K562 (cell line): ENCODE results near the gene SH2D3A. TPM values are rescaled to one million over a fixed set of nuclear protein-coding genes. Genes with fewer than 3 reads are reported as not detected.

Experiments
- ATAC-seq: fragments of 200-7000 bp; cut with Tn5 transposase; 3 replicates; pipeline ENCODE4 v1.9.1; 2020; ENCODE audit warnings: moderate library complexity
- BruUV-seq: library from RNA; stranded (reverse); fragments of 400-500 nt; replicated peaks from 2 replicates; lab custom pipeline; 2021; lab: Mats Ljungman, UMichigan
- CTCF ChIA-PET: fragments of 300-600 bp; formaldehyde crosslinking; extraction: SDS; loops from one replicate; lab custom pipeline; 2021; ENCODE audit warnings: low intra/inter-chr PET ratio; lab: Yijun Ruan, JAX
- POLR2A ChIA-PET: fragments of 300-600, 350-650 bp; sonication (Branson Sonifier 250); formaldehyde crosslinking; extraction: SDS; loops from one replicate; lab custom pipeline; 2021; ENCODE audit warnings: antibody characterized with exemption, inconsistent platforms; lab: Yijun Ruan, JAX
- DNase-seq, 4 experiments: peaks; one replicate each; pipeline versions ENCODE4 v3.0.0 to v3.0.0-alpha.2; 2011 to 2018; ENCODE audit warnings: low spot score in 3 of 4, mixed read lengths in 3 of 4; ENCODE audit errors: extremely low read depth in 1 of 4
- FAIRE-seq: peaks from 2 replicates; lab custom pipeline; 2011; peaks lifted over from hg19 to GRCh38; lab: Jason Lieb, UNC
- H2AFZ ChIP-seq: 2 replicates; pipeline ENCODE4 v1.6.0; 2011; ENCODE audit warnings: low read depth, low read length, control low read depth, inconsistent platforms
- H3K27ac ChIP-seq: fragments of 200-600 bp; 3 replicates; pipeline ENCODE4 v1.8.0; 2011; ENCODE audit warnings: low read depth, mild to moderate bottlenecking, control low read depth, inconsistent platforms, low read length, moderate library complexity, mixed read lengths; ENCODE audit errors: extremely low read depth
- H3K27me3 ChIP-seq, 2 experiments: fragments of 300-600 bp in 1 of 2; 2 replicates in 1 of 2; 3 replicates in 1 of 2; pipeline versions ENCODE4 v1.6.0 to v1.8.0; 2011; ENCODE audit warnings: inconsistent platforms in 2 of 2, low read length in 2 of 2, mild to moderate bottlenecking in 1 of 2, mixed read lengths in 1 of 2, moderate library complexity in 1 of 2; ENCODE audit not compliant: control insufficient read depth in 2 of 2, insufficient read depth in 2 of 2
- H3K36me3 ChIP-seq: fragments of 300-600 bp; 3 replicates; pipeline ENCODE4 v1.8.0; 2011; ENCODE audit warnings: mild to moderate bottlenecking, low read length, inconsistent platforms; ENCODE audit not compliant: control insufficient read depth, insufficient read depth
- H3K4me1 ChIP-seq, 2 experiments: fragments of 200-600 bp in 1 of 2; replicated peaks in 1 of 2; 2 replicates in 1 of 2; 3 replicates in 1 of 2; pipeline versions ENCODE4 v1.5.1 to v1.8.0; 2011; ENCODE audit warnings: inconsistent platforms in 2 of 2, low read length in 2 of 2, mild to moderate bottlenecking in 1 of 2, mixed read lengths in 1 of 2, moderate library complexity in 1 of 2; ENCODE audit not compliant: control insufficient read depth in 2 of 2, insufficient read depth in 2 of 2
- H3K4me2 ChIP-seq: 2 replicates; pipeline ENCODE4 v1.6.1; 2011; ENCODE audit warnings: low read length, control low read depth, inconsistent platforms, mixed read lengths; ENCODE audit not compliant: insufficient read depth
- H3K4me3 ChIP-seq: fragments of 200-600 bp; sonication (generic), shearing (Covaris generic); 2 replicates; pipeline ENCODE4 v1.5.1; 2016; ENCODE audit warnings: control low read depth, inconsistent platforms
- H3K79me2 ChIP-seq: fragments of 200-600 bp; 3 replicates; pipeline ENCODE4 v1.8.0; 2011; ENCODE audit warnings: low read length, inconsistent platforms; ENCODE audit not compliant: control insufficient read depth, insufficient read depth
- H3K9ac ChIP-seq, 2 experiments: 2 replicates each; pipeline versions ENCODE4 v1.6.0 to v1.6.1; 2011; ENCODE audit warnings: low read depth in 2 of 2, low read length in 2 of 2, control low read depth in 1 of 2, inconsistent platforms in 1 of 2, mild to moderate bottlenecking in 1 of 2, mixed read lengths in 1 of 2; ENCODE audit not compliant: insufficient read depth in 1 of 2
- H3K9me1 ChIP-seq: one replicate; pipeline ENCODE4 v1.6.0; 2011; ENCODE audit warnings: inconsistent platforms, mild to moderate bottlenecking, low read length, moderate library complexity; ENCODE audit not compliant: control insufficient read depth, insufficient read depth
- H3K9me3 ChIP-seq: replicated peaks from 2 replicates; pipeline ENCODE4 v1.5.1; 2011; ENCODE audit warnings: low read depth, low read length, inconsistent platforms; ENCODE audit not compliant: control insufficient read depth, insufficient read depth
- H4K20me1 ChIP-seq: replicated peaks from 2 replicates; pipeline ENCODE4 v1.6.1; 2011; ENCODE audit warnings: low read length, inconsistent platforms, mixed read lengths; ENCODE audit not compliant: control insufficient read depth, insufficient read depth
- CCNT2 ChIP-seq: IDR thresholded peaks from 2 replicates; pipeline ENCODE4 v1.6.1; 2011; ENCODE audit warnings: borderline replicate concordance, low read depth, mild to moderate bottlenecking, moderate library complexity, mixed read lengths, low read length; ENCODE audit not compliant: insufficient read length; ENCODE audit errors: extremely low read depth
- ESRRA ChIP-seq: fragments of 450-650 bp; IDR thresholded peaks from 2 replicates; pipeline ENCODE4 v1.6.1; 2014; ENCODE audit warnings: low read depth, mild to moderate bottlenecking, moderate library complexity, borderline replicate concordance
- HDAC8 ChIP-seq: fragments of 450-650 bp; IDR thresholded peaks from 2 replicates; pipeline ENCODE4 v1.6.1; 2016; ENCODE audit warnings: mild to moderate bottlenecking, missing genetic modification characterization, moderate library complexity, missing compliant biosample characterization
- ILK ChIP-seq: fragments of 450-650 bp; IDR thresholded peaks from 2 replicates; pipeline ENCODE4 v1.6.1; 2016; ENCODE audit warnings: missing genetic modification characterization, low read depth, mild to moderate bottlenecking, missing compliant biosample characterization, moderate library complexity, borderline replicate concordance
- PCBP1 ChIP-seq: fragments of 200-400 bp; formaldehyde crosslinking; IDR thresholded peaks from 2 replicates; pipeline ENCODE4 v1.6.1; 2018; ENCODE audit warnings: mild to moderate bottlenecking, low read depth, low read length; ENCODE audit not compliant: poor library complexity, severe bottlenecking
- SOX6 ChIP-seq: fragments of 450-650 bp; IDR thresholded peaks from 2 replicates; pipeline ENCODE4 v1.6.1; 2014; ENCODE audit warnings: mild to moderate bottlenecking
- SPI1 ChIP-seq: IDR thresholded peaks from 2 replicates; pipeline ENCODE4 v1.6.1; 2011; ENCODE audit warnings: low read depth, low read length, control low read depth, borderline replicate concordance
- TSHZ1 ChIP-seq: fragments of 250-450 bp; sonication (Bioruptor Pico); IDR thresholded peaks from 2 replicates; pipeline ENCODE4 v1.4.0; 2020; ENCODE audit warnings: mild to moderate bottlenecking, moderate library complexity
- ZBTB40 ChIP-seq, 2 experiments: fragments of 450-650 bp in 1 of 2; sonication (generic) in 1 of 2; formaldehyde crosslinking in 1 of 2; IDR thresholded peaks; 2 replicates each; pipeline versions ENCODE4 v1.7.1 to v1.9.0; 2016 to 2022; ENCODE audit warnings: inconsistent platforms in 1 of 2, mild to moderate bottlenecking in 1 of 2, missing genetic modification reagents in 1 of 2
- WGBS: fragments of 100-300 bp; shearing (Covaris generic); methylation state at CpG from one replicate; pipeline ENCODE4 v1.1.6; 2016; ENCODE audit warnings: low coverage, mixed read lengths; ENCODE audit not compliant: insufficient coverage; ENCODE audit errors: missing lambda C conversion rate; 5-methylcytosine and 5-hydroxymethylcytosine counted together
- in situ Hi-C: fragments of 300-500 bp; cut with MboI; formaldehyde crosslinking; loops from 4 replicates; pipeline ENCODE4 v1.15.0; 2018; ENCODE audit warnings: inconsistent platforms, mixed read lengths
- intact Hi-C: fragments of 100-400 bp; cut with micrococcal nuclease; formaldehyde crosslinking; loops from 2 replicates; pipeline ENCODE4 v1.14.2; 2022
- polyA plus RNA-seq, 8 experiments: library from polyadenylated mRNA; depleted of rRNA in 4 of 8; stranded (reverse) in 5 of 8; unstranded in 3 of 8; fragments of >200 nt; fragmentation: Nextera tagmentation in 2 of 8; fragmentation: Illumina TruSeq in 1 of 8; extraction: Ambion mirVana in 2 of 8; extraction: Trizol in 1 of 8; gene quantifications; 2 replicates each; pipeline versions ENCODE4 v1.2.1 to v1.2.3, GENCODE V29; 2011 to 2014; ENCODE audit warnings: inconsistent platforms in 1 of 8, missing spikeins in 1 of 8
- total RNA-seq, 7 experiments: library from RNA; depleted of rRNA in 6 of 7; stranded (reverse); fragments of >200 nt in 6 of 7; fragmentation: Illumina TruSeq in 2 of 7; extraction: Trizol in 2 of 7; gene quantifications; 2 replicates each; pipeline versions ENCODE4 v1.2.1 to v1.2.3, GENCODE V29; 2011 to 2021; ENCODE audit warnings: low replicate concordance in 1 of 7

The SH2D3A gene
- total and polyA plus RNA-seq, 9 of the 15 experiments (the other 6 are each of a cell fraction or from before 2014, with no cell fraction given) = 0.75 to 26.3 (median 8.9) TPM

- Histone ChIP-seq H3K27me3 (no peaks in the 10 kb centered on the region), H4K20me1 (no peaks in the 10 kb centered on the region), H3K9me1 (no peaks in the 10 kb centered on the region), H2AFZ (no peak overlapping the region), H3K79me2 (no peaks in the 10 kb centered on the region), H3K36me3 (no peaks in the 10 kb centered on the region), H3K4me1 (no peaks in the 10 kb centered on the region), H3K27ac (no peak overlapping the region), H3K4me3 (no peak overlapping the region), H3K9me3 (no peaks in the 10 kb centered on the region), H3K4me2 (no peak overlapping the region), H3K9ac (no peak overlapping the region)
- ChIA-PET POLR2A (interaction anchor here (0.6 kb wide), 1 partner anchor 1264 kb away, joined by 4 read pairs; no protein-coding TSS in a partner anchor), CTCF (no interaction called here)
- in situ Hi-C loops (no loop called here), intact Hi-C loops (no loop called here)
- no TSS peak for BruUV-seq
- ATAC-seq (no peak), FAIRE-seq (no peak), DNase-seq (no peak)
- 70% methylated on average over 4 of the region's 4 CpGs for WGBS
- no peak for TF ChIP-seq HDAC8 (tag)
- no peak for TF ChIP-seq PCBP1
- TF ChIP-seq TSHZ1 (CRISPR knock-in tag) = no peak
- TF ChIP-seq CCNT2 = no peak
- TF ChIP-seq ILK (tag) = no peak
- no peak for TF ChIP-seq SPI1
- TF ChIP-seq SOX6 = no peak
- no peak for TF ChIP-seq ESRRA
- no peak for TF ChIP-seq ZBTB40 (IDR thresholded peaks at IDR 0.05)
- no peak for TF ChIP-seq ZBTB40 (CRISPR knock-in tag; IDR thresholded peaks at IDR 0.05)
These were observed 20.2 kb upstream of the SH2D3A start for GRCh38 chr19:6787393-6787792.
